Ovary (tissue), 9 donors: ENCODE data around the gene CACNA1C. TPM values are rescaled to one million over a fixed set of nuclear protein-coding genes. Genes with fewer than 3 reads are reported as not detected.

Experiments used
- DNase-seq, 5 donors: peaks; one replicate each; pipeline ENCODE4 v3.0.0-alpha.2; 2019 to 2020
- H3K27ac ChIP-seq, 2 donors: fragments of 200-600 bp; one replicate each; pipeline versions ENCODE4 v1.5.1 to v1.8.0; 2019 to 2022
- H3K27me3 ChIP-seq: fragments of 200-600 bp; one replicate; pipeline ENCODE4 v1.8.0; 2022
- H3K36me3 ChIP-seq: fragments of 200-600 bp; sonication (generic); one replicate; pipeline ENCODE4 v1.5.1; 2019
- H3K4me1 ChIP-seq: one replicate; pipeline ENCODE4 v1.8.1; 2013; ENCODE audit warnings: mild to moderate bottlenecking, moderate library complexity; ENCODE audit not compliant: insufficient read depth
- H3K4me3 ChIP-seq: fragments of 200-600 bp; sonication (generic); one replicate; pipeline ENCODE4 v1.5.1; 2017
- H3K9me3 ChIP-seq, 2 donors: fragments of 200-600 bp in 1 of 2; sonication (generic) in 1 of 2; one replicate each; pipeline versions ENCODE4 v1.5.1 to v1.8.1; 2013 to 2019; ENCODE audit warnings: mild to moderate bottlenecking in 1 of 2, moderate library complexity in 1 of 2
- EP300 ChIP-seq: sonication (generic); formaldehyde crosslinking; IDR thresholded peaks from one replicate; pipeline ENCODE4 v1.6.1; 2017; ENCODE audit warnings: antibody characterized with exemption
- POLR2A ChIP-seq: fragments of 450-650 bp; IDR thresholded peaks from one replicate; pipeline ENCODE4 v1.6.1; 2017; ENCODE audit warnings: antibody characterized with exemption, mild to moderate bottlenecking, moderate library complexity
- WGBS, 3 donors: extraction: QIAGEN DNeasy Blood & Tissue Kit in 1 of 3; methylation state at CpG; one replicate each; pipeline versions ENCODE4 v1.1.5 to v1.1.7; 2013 to 2017; 5-methylcytosine and 5-hydroxymethylcytosine counted together
- intact Hi-C, 4 donors: fragments of 100-400 bp; cut with DNase I; formaldehyde crosslinking; loops; one replicate each; pipeline versions ENCODE4 v1.11.0 to v1.15.1; 2022 to 2023
- polyA plus RNA-seq, 2 donors: library from polyadenylated mRNA; stranded (reverse); fragments of 200-250 nt in 1 of 2; fragments of 350-450 nt in 1 of 2; fragmentation: Illumina TruSeq in 1 of 2; extraction: RNeasy Lipid Tissue Mini Kit (QIAGEN cat#74804) in 1 of 2; gene quantifications; one replicate each; pipeline ENCODE4 v1.2.3, GENCODE V29; 2013 to 2014
- total RNA-seq, 7 donors: library from RNA; depleted of rRNA in 2 of 7; stranded (reverse); fragments of >200 nt in 2 of 7; fragmentation: NEBNext Ultra II Directional in 3 of 7; extraction: Animal tissue kit (Norgen Biotek cat#: 25700) in 3 of 7; gene quantifications; one replicate each; pipeline versions ENCODE4 v1.1.0 to v1.2.4, GENCODE V29; 2016 to 2023
- TF ChIP-seq, protein P1 (sequence below), 3 donors: fragments of 450-650 bp in 2 of 3; fragments of 200-600 bp in 1 of 3; IDR thresholded peaks; one replicate each; pipeline versions ENCODE4 v1.5.1 to v1.8.0; 2016 to 2022; ENCODE audit warnings: antibody characterized with exemption in 3 of 3, mild to moderate bottlenecking in 1 of 3
- donor health status: DM: no; HTN: no; CAD: no; lungs with moderate emphysema.
- donor health status: DM: no; HTN: no; CAD: no.
- donor health status: Bipolar disorder and iron deficiency.
- donor health status: DM: yes; HTN: yes; CAD: no.
- donor health status: DM: no; HTN: no; CAD: no.
- donor health status: DM: yes; HTN: yes; CAD: no.

CACNA1C gene
- total and polyA plus RNA-seq, 9 donors: 2.2 to 8.3 (median 3.7) TPM

DNA sequence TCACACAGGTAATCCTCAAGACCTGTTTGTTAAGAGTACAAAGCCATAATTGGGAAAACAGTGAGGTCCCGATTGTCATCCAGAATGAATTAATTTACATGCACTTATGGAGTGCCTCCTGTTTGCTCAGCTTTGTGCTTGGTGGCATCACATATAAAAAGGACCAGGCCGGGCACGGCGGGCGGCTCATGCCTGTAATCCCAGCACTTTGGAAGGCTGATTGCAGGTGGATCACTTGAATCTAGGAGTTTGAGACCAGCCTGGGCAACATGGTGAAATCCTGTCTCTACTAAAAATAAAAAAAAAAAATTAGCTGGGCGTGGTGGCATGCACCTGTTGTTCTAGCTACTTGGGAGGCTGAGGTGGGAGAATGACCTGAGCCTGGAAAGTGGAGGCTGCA lies 247.4 kb downstream of the CACNA1C start:
- peaks cover 12% of the 10 kb centered on the region for H3K4me1 ChIP-seq
- no peak overlapping the region for H3K4me3 ChIP-seq
- DNase-seq: no peak
- no peak overlapping the region for H3K27ac ChIP-seq
- no peaks in the 10 kb centered on the region for H3K27me3 ChIP-seq
- H3K9me3 ChIP-seq: no peaks in the 10 kb centered on the region
- TF ChIP-seq, protein P1, sequence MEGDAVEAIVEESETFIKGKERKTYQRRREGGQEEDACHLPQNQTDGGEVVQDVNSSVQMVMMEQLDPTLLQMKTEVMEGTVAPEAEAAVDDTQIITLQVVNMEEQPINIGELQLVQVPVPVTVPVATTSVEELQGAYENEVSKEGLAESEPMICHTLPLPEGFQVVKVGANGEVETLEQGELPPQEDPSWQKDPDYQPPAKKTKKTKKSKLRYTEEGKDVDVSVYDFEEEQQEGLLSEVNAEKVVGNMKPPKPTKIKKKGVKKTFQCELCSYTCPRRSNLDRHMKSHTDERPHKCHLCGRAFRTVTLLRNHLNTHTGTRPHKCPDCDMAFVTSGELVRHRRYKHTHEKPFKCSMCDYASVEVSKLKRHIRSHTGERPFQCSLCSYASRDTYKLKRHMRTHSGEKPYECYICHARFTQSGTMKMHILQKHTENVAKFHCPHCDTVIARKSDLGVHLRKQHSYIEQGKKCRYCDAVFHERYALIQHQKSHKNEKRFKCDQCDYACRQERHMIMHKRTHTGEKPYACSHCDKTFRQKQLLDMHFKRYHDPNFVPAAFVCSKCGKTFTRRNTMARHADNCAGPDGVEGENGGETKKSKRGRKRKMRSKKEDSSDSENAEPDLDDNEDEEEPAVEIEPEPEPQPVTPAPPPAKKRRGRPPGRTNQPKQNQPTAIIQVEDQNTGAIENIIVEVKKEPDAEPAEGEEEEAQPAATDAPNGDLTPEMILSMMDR (IDR thresholded peaks at IDR 0.05): no peak
- intact Hi-C loops: no loop called here
- 96 to 99% (median 98%) methylated on average over 6 of the region's 6 CpGs for WGBS, 3 donors
- no peaks in the 10 kb centered on the region for H3K36me3 ChIP-seq

DNA sequence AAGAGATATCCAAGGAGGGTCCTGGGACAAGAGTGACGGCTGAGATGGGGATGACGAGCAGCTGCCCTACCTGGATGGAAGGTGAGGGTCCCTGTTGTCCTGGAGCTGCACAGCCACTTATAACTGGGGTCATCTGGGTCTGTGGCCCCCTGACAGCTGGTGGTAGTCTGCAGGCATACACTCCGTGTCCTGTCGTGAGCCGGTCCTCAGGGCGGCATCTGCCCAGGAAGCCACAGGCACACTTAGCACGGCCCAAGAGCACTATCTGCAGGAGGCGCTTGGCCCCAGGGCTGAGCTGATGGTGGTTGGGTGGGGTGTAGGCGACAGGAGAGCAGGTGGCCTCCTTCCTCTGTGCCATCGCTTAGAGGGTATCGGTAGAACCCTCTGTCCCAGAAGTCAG lies 248.1 kb downstream of the CACNA1C start:
- no peaks in the 10 kb centered on the region for H3K9me3 ChIP-seq
- H3K4me3 ChIP-seq: no peak overlapping the region
- intact Hi-C loops: no loop called here
- H3K27me3 ChIP-seq: no peaks in the 10 kb centered on the region
- no peaks in the 10 kb centered on the region for H3K36me3 ChIP-seq
- WGBS, 3 donors: 96 to 99% (median 98%) methylated on average over 11 of the region's 11 CpGs
- no peak for DNase-seq
- H3K27ac ChIP-seq: no peak overlapping the region
- TF ChIP-seq POLR2A: no peak
- no peak for TF ChIP-seq EP300
- TF ChIP-seq, protein P1 (IDR thresholded peaks at IDR 0.05): no peak
- peaks cover 12% of the 10 kb centered on the region for H3K4me1 ChIP-seq

DNA sequence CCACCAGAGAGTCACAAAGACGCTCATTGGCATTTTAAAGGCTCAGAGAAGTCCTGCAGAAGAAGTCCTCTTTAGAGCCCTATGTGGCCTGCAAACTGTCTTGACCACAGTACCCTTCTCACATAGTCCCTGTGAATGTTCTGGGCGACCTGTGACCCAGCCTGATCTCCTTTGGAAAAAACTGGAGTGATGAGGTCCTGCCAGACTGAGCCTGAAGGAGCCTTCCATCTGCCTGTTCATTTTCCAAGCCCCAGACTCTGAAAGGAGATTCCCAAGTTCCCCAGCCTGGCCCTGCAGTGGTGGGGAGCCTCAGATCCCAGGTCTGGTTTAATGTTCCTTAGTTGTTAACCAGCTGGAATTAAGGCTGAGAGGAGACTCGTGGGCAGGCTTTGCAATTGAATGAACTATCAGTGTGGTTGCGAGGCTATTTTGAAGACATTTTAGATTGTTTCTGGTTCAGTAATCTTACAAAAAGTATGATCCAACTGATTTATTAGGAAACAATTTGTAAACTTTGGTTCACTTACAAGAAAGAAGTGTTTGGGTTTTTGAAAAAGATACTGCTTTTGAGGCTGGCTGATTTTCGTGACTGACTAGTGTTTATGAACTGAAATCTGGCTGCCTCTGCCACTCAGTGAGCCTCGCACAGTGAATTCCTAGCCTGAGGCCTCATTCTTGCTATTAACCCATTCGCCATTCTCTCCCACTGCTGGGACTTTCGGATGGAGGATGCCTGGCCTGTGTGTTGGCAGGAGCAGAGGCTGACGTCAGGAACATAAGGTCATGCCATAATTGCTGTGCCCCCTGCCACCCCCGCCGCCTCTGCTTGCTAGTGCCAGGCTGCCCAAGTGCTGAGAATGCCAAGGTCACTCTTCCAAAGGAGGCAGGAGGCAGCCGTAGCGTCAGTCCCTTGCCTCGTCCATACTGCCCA lies 249.0 kb downstream of the CACNA1C start:
- no peaks in the 10 kb centered on the region for H3K36me3 ChIP-seq
- TF ChIP-seq EP300: no peak
- TF ChIP-seq, protein P1 (IDR thresholded peaks at IDR 0.05): no peak
- no peak for TF ChIP-seq POLR2A
- H3K4me3 ChIP-seq: no peak overlapping the region
- intact Hi-C loops: no loop called here
- no peak overlapping the region for H3K27ac ChIP-seq
- peak in 3 of 5 donors; percentile 42 to 51 (median 49) for DNase-seq
- H3K27me3 ChIP-seq: no peaks in the 10 kb centered on the region
- H3K4me1 ChIP-seq: peaks cover 12% of the 10 kb centered on the region
- 21 to 43% (median 23%) methylated on average over 14 of the region's 14 CpGs for WGBS, 3 donors
- H3K9me3 ChIP-seq: no peaks in the 10 kb centered on the region

DNA sequence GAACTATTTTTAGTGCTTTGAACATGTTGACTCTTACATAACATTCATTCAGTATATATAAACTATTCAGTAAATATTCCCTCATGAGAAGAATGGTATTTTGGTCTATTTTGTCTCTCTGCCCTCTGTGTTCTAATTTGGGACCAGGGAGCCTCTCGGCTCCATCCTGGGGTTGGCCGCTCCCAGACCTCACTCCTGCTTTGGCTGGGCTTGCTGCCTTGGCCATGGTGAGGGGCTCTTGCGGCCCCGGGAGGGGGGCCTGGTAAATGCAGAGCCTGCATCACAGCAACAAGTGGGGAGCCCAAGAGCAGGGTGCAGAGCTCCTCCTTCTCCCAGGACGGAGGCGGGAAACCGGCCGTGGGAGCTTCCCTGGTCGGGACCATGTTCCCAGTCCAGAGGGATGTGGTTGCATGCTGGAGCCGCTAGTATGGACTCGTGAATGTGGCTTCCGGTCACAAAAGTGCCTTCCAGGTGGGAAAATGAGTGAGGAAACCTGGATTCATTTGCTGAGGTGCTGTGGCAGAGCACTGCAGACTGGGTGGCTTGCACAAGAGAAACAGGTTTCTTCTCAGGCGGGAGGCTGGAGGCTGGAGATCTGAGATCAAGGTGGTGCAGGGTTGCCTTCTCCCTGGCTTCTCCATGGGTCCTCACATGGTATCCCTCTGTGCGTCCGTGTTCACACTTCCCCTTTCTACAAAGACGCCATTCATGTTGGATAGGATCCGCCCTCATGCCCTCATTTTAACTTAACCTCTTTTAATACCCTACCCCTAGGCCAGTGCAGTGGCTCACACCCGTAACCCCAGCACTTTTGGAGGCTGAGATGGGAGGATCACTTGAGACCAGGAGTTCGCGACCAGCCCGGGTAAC lies 250.2 kb downstream of the CACNA1C start:
- Histone ChIP-seq H3K4me3 (no peak overlapping the region), H3K9me3 (no peaks in the 10 kb centered on the region), H3K27me3 (no peaks in the 10 kb centered on the region), H3K4me1 (peaks cover 12% of the 10 kb centered on the region), H3K27ac (no peak overlapping the region), H3K36me3 (no peaks in the 10 kb centered on the region)
- intact Hi-C loops: no loop called here
- WGBS, 3 donors: 65 to 80% (median 69%) methylated on average over 21 of the region's 21 CpGs
- TF ChIP-seq, protein P1 (IDR thresholded peaks at IDR 0.05): no peak
- TF ChIP-seq POLR2A (no peak), EP300 (no peak)
- no peak for DNase-seq
